Testis (tissue), 2 donors: ENCODE data around the gene PLEKHM1.
"Not testable (repeated sequence)": the region's sequence is repeated elsewhere in the genome, so short reads cannot be mapped to it uniquely, and the experiment has no call there.

Experiments
- CTCF ChIP-seq, 3 experiments: fragments of 450-650 bp in 2 of 3; fragments of 200-600 bp in 1 of 3; sonication (generic) in 1 of 3; IDR thresholded peaks; one replicate each; pipeline ENCODE4 v1.5.1; 2016 to 2019; ENCODE audit warnings: antibody characterized with exemption in 3 of 3, mild to moderate bottlenecking in 2 of 3, moderate library complexity in 1 of 3
- POLR2A ChIP-seq: fragments of 450-650 bp; IDR thresholded peaks from one replicate; pipeline ENCODE4 v1.6.1; 2017; ENCODE audit warnings: antibody characterized with exemption, mild to moderate bottlenecking, moderate library complexity

GRCh38 chr17:45490615-45491433 is at the start of gene PLEKHM1:
- peak; percentile 36 for TF ChIP-seq POLR2A
- TF ChIP-seq CTCF (IDR thresholded peaks at IDR 0.05): not testable (repeated sequence)
